Cardiac muscle cell (in vitro differentiated cells and primary cell): ENCODE data around the gene SRSF9. TPM values are rescaled to one million over a fixed set of nuclear protein-coding genes. Genes with fewer than 3 reads are reported as not detected.
A peak's percentile ranks its signal among the peaks of the same experiment; 100 is the strongest.

ENCODE experiments used
- DNase-seq, 2 donors: peaks; one replicate each; pipeline versions ENCODE4 v3.0.0 to v3.0.0-alpha.2; 2010 to 2017; ENCODE audit warnings: low read depth in 1 of 2, low spot score in 1 of 2
- H3K27ac ChIP-seq: fragments of 200-600 bp; sonication (generic); 2 replicates; pipeline ENCODE4 v1.5.1; 2016
- H3K27me3 ChIP-seq: fragments of 200-600 bp; sonication (generic); 2 replicates; pipeline ENCODE4 v1.6.0; 2016; ENCODE audit warnings: control low read depth
- H3K36me3 ChIP-seq: fragments of 200-600 bp; sonication (generic); 2 replicates; pipeline ENCODE4 v1.5.1; 2016; ENCODE audit warnings: control low read depth
- H3K4me1 ChIP-seq: fragments of 200-600 bp; sonication (generic); 2 replicates; pipeline ENCODE4 v1.8.1; 2017; ENCODE audit warnings: low read depth, mild to moderate bottlenecking, mixed run types
- H3K4me3 ChIP-seq: fragments of 200-600 bp; sonication (generic); 2 replicates; pipeline ENCODE4 v1.5.1; 2016; ENCODE audit warnings: mild to moderate bottlenecking
- H3K9me3 ChIP-seq: fragments of 200-600 bp; sonication (generic); 2 replicates; pipeline ENCODE4 v1.5.1; 2017; ENCODE audit warnings: low read depth, mild to moderate bottlenecking, control low read depth
- polyA plus RNA-seq: library from polyadenylated mRNA; unstranded; fragments of >200 nt; fragmentation: Nextera tagmentation; extraction: Ambion mirVana; gene quantifications from 2 replicates; pipeline ENCODE4 v1.2.1, GENCODE V29; 2016
- total RNA-seq: library from RNA; depleted of rRNA; stranded (reverse); fragments of >200 nt; gene quantifications from 2 replicates; pipeline ENCODE4 v1.2.3, GENCODE V29; 2016
- TF ChIP-seq, protein P1 (sequence below): IDR thresholded peaks from 2 replicates; pipeline ENCODE4 v1.5.1; 2012; ENCODE audit warnings: low read depth, mild to moderate bottlenecking, low read length

SRSF9 gene
- total and polyA plus RNA-seq, 2 experiments from 2014 or later = 131 to 205 TPM

DNA sequence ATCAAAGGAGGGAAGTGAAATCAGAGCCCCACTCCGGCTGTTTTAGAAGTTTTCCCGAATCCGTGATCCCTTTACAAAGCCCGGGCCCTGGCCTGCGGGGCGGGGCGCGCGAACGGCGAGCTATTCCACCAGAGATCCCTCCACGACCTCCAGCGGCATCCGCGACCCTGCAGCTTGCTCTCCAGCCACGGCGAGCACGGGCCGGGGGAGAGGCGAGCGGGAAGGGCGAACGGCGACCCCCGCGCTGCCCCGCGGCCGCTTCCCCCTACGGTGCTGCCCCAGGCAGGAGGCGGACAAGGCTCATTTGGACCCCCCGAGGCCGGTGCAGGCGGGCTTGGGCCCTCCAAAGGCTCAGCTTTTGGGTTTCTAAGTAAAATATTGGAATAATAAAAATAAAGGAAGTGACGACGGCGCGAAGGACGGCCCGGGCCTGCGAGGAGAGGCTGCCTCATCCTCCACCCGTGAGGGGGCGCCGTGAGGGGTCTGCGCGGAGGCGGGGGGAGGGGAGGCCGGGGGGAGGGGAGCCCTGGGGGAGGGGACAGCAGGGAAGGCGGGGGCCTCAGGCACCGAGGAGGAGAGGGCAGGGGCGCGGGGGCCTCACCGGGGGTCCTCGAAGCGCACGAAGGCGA, 613 bp downstream of the SRSF9 start:
- no peak for DNase-seq
- Histone ChIP-seq H3K4me1 (peaks cover 4% of the 10 kb centered on the region), H3K27ac (peak overlapping the region; percentile 92), H3K9me3 (no peaks in the 10 kb centered on the region), H3K36me3 (peaks cover 29% of the 10 kb centered on the region), H3K27me3 (no peaks in the 10 kb centered on the region), H3K4me3 (peak overlapping the region; percentile 81)
- TF ChIP-seq, protein P1, sequence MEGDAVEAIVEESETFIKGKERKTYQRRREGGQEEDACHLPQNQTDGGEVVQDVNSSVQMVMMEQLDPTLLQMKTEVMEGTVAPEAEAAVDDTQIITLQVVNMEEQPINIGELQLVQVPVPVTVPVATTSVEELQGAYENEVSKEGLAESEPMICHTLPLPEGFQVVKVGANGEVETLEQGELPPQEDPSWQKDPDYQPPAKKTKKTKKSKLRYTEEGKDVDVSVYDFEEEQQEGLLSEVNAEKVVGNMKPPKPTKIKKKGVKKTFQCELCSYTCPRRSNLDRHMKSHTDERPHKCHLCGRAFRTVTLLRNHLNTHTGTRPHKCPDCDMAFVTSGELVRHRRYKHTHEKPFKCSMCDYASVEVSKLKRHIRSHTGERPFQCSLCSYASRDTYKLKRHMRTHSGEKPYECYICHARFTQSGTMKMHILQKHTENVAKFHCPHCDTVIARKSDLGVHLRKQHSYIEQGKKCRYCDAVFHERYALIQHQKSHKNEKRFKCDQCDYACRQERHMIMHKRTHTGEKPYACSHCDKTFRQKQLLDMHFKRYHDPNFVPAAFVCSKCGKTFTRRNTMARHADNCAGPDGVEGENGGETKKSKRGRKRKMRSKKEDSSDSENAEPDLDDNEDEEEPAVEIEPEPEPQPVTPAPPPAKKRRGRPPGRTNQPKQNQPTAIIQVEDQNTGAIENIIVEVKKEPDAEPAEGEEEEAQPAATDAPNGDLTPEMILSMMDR = no peak

DNA sequence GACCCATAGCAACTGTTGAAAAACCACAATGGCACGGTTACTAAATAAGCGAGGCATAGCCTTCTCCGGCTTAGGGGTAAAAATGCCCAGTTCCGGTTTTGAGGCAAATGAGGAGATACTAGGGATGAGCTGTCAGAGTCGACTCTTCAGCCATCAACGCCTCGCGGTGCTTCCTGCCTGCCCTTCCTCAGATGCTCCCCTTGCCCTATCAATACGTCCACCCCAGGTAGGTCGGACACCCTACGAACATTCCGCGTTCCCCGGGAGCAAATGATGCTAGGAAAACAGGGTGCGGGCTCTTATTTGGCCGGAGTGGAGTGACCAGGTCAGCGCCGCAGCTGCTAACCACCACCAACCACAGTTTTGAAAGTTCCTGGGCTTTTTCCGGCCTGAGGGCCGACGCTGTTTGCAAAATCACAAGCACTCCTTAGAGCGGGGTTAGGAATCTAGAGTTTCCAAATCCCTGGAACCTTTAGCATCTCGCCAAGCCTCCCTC, 1.2 kb downstream of the SRSF9 start:
- peaks cover 35% of the 10 kb centered on the region for H3K36me3 ChIP-seq
- no peaks in the 10 kb centered on the region for H3K9me3 ChIP-seq
- TF ChIP-seq, protein P1 = no peak
- peak overlapping the region; percentile 81 for H3K4me3 ChIP-seq
- peak; percentile 59 to 78 for DNase-seq
- H3K4me1 ChIP-seq = peaks cover 4% of the 10 kb centered on the region
- peak overlapping the region; percentile 92 for H3K27ac ChIP-seq
- no peaks in the 10 kb centered on the region for H3K27me3 ChIP-seq

DNA sequence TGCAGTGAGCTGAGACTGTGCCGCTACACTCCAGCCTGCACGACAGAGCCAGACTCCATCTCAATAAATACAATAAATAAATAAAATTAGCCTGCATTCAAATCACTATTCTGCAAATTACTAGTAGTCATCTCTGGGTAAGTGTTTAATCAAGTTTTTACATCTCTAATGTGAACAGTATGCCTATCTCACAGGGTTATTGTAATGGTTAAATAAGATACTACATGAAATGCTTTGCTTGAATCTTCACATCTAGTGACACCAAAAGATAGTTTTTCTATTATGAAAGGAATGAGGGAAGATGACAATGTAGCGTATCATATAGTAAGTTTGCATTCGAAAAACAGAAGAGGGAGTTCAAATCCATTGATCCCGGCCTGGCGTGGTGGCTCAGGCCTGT, 2.1 kb downstream of the SRSF9 start:
- TF ChIP-seq, protein P1 = no peak
- no peaks in the 10 kb centered on the region for H3K9me3 ChIP-seq
- DNase-seq = no peak
- H3K27me3 ChIP-seq = no peaks in the 10 kb centered on the region
- peaks cover 4% of the 10 kb centered on the region for H3K4me1 ChIP-seq
- no peak overlapping the region for H3K27ac ChIP-seq
- H3K4me3 ChIP-seq = no peak overlapping the region
- peaks cover 43% of the 10 kb centered on the region for H3K36me3 ChIP-seq

DNA sequence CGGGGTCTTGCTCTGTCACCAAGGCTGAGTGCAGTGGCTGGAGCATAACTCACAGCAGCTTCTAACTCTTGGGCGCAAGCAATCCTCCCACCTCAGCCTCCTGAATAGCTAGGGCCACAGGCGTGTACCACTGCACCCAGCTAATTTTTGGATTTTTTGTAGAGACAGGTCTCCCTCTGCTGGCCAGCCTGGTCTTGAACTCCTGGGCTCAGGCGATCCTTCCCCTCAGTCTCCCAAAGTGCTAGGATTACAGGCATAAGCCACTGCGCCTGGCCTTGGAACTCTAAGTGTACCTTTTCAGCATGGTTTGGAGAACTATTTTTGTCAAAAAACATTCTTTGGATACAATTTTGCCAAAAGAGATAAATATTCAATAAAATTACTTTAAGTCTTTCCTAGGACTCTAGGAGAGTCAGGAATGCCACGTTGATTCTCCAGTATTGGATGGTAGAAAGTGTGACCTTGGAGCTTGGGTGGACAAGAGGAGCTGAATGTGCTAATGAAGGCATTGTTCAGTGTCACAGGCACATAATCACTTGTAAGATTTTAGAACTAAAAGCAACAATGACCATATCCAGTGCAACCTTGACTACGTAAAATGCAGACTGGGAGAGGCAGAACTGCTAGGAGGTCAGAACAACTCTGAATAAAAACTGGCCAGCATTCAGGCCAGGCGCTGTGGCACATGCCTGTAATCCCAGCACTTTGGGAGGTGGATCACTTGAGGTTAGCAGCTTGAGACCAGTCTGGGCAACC, 2.8 kb downstream of the SRSF9 start:
- no peak overlapping the region for H3K4me3 ChIP-seq
- H3K9me3 ChIP-seq = no peaks in the 10 kb centered on the region
- peaks cover 50% of the 10 kb centered on the region for H3K36me3 ChIP-seq
- DNase-seq = peak; percentile 47 to 59
- H3K27ac ChIP-seq = peak overlapping the region; percentile 38
- TF ChIP-seq, protein P1 = peak; percentile 66
- H3K4me1 ChIP-seq = peaks cover 4% of the 10 kb centered on the region
- no peaks in the 10 kb centered on the region for H3K27me3 ChIP-seq

DNA sequence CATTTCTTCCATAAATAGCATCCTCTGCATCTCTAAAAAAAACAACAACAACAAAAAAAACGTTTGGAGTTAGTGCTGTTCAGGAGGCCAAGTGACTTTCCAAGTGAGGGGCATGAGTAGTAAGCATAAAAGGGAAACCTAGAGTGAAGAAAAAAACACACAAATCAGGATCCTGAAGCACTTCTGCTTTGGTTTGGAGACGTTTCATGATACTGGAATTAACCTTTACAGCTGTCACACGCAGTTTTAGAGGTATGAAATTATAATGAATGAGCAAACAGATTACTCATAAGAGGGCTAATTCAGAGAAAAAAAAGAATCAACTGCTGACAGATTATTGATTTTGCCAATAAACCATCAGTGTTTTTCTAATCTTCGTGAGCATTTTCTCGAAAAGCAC, 3.8 kb downstream of the SRSF9 start:
- Histone ChIP-seq H3K36me3 (peaks cover 57% of the 10 kb centered on the region), H3K4me1 (peaks cover 4% of the 10 kb centered on the region), H3K27ac (no peak overlapping the region), H3K27me3 (no peaks in the 10 kb centered on the region), H3K4me3 (no peak overlapping the region), H3K9me3 (no peaks in the 10 kb centered on the region)
- DNase-seq = no peak
- TF ChIP-seq, protein P1 = no peak
